Stimulated activated CD4-positive, alpha-beta T cell treated with anti-CD3 and anti-CD28 coated beads, TNF-alpha, amount 100 ng/mL, for 48 hours (primary cell): Measurements from ENCODE around the gene UROS.
A peak's percentile ranks its signal among the peaks of the same experiment; 100 is the strongest.

ENCODE experiments used
- DNase-seq, 3 donors: peaks; one replicate each; pipeline ENCODE4 v3.0.0-alpha.2; 2020; ENCODE audit warnings: low read depth in 3 of 3

The UROS gene

GRCh38 chr10:125822878-125823662 is at the start of gene UROS, which contains the start of gene BCCIP:
TSS of gene UROS (minus strand) at chr10:125823258. CDS start at chr10:125816499, 6,759 bp downstream.
TSS of gene BCCIP (plus strand) at chr10:125823546. CDS start at chr10:125823558, 12 bp downstream.
- DNase-seq, result peak; percentile 73 to 87 (median 77)

GRCh38 chr10:125871338-125871737 is 48.3 kb upstream of the UROS start:
- DNase-seq, result no peak

GRCh38 chr10:125868372-125868975 is 45.4 kb upstream of the UROS start:
- no peak for DNase-seq

- DNase-seq, result no peak
Observed at GRCh38 chr10:125866421-125867029, 43.5 kb upstream of the UROS start.

- DNase-seq, result no peak
Observed at GRCh38 chr10:125865120-125865519, 42.1 kb upstream of the UROS start.

- DNase-seq, result no peak
Observed at GRCh38 chr10:125859128-125859817, 36.2 kb upstream of the UROS start.

- no peak for DNase-seq
Observed at GRCh38 chr10:125857185-125857760, 34.2 kb upstream of the UROS start.

GRCh38 chr10:125852487-125852886 is 29.4 kb upstream of the UROS start:
- DNase-seq, result no peak

GRCh38 chr10:125850766-125851731 is 28.0 kb upstream of the UROS start:
- no peak for DNase-seq

GRCh38 chr10:125849448-125849847 is 26.4 kb upstream of the UROS start:
- DNase-seq, result no peak

- DNase-seq, result no peak
Observed at GRCh38 chr10:125848857-125849256, 25.8 kb upstream of the UROS start.

GRCh38 chr10:125848371-125848770 is 25.3 kb upstream of the UROS start:
- DNase-seq, result no peak

GRCh38 chr10:125846894-125847293 is 23.8 kb upstream of the UROS start:
- no peak for DNase-seq

- DNase-seq, result no peak
Observed at GRCh38 chr10:125845617-125846016, 22.6 kb upstream of the UROS start.

GRCh38 chr10:125844751-125845221 is 21.7 kb upstream of the UROS start:
- DNase-seq, result no peak

GRCh38 chr10:125843603-125844329 is 20.7 kb upstream of the UROS start:
- no peak for DNase-seq

- DNase-seq, result no peak
Observed at GRCh38 chr10:125840955-125841354, 17.9 kb upstream of the UROS start.

GRCh38 chr10:125840406-125840805 is 17.3 kb upstream of the UROS start:
- no peak for DNase-seq

GRCh38 chr10:125838802-125839575 is 15.9 kb upstream of the UROS start:
- no peak for DNase-seq
